HG03108 (cell line): Measurements from ENCODE around the gene PEX12.
"Not testable (repeated sequence)": the region's sequence is repeated elsewhere in the genome, so short reads cannot be mapped to it uniquely, and the experiment has no call there.

Experiments used
- ATAC-seq: cut with Tn5 transposase; IDR thresholded peaks from one replicate; pipeline ENCODE4 v1.9.1; 2021; ENCODE audit warnings: moderate library complexity; ENCODE audit not compliant: unreplicated experiment

Gene PEX12

DNA sequence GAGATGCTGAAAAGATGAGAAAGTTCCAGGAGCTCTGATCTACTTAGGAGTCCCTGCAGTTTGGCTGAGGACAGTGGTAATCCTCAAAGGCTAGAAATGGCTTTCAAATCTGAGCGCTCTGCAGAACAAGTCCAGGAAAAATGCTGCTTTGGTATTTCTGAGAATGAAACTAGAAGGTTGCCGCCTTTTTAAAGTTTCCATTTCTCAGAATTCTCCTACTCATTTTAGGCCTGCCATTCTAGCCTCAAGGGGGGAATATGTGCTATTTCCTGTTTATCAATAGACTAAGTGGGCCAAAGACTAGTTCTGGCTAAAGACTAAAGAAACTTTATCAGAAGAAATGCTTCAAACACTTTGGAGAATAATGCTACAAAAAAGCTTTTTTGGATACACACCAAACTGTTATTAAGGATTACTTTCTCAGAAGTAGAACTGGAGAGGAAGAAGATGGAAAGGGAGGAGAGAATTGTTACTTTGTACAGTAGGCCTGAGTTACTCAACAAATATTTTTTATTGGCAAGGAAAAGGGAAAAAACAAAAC is 40.7 kb downstream of the PEX12 start, which contains the start of gene SLFN12L:
TSS of gene SLFN12L (minus strand) at position 78 of the 541 bp plus-strand sequence. CDS start 15,314 bp downstream, outside the sequence.
- ATAC-seq = no peak

GRCh38 chr17:35536664-35537171 is 41.7 kb downstream of the PEX12 start:
- no peak for ATAC-seq

GRCh38 chr17:35535406-35535805 is 43.0 kb downstream of the PEX12 start:
- not testable (repeated sequence) for ATAC-seq

DNA sequence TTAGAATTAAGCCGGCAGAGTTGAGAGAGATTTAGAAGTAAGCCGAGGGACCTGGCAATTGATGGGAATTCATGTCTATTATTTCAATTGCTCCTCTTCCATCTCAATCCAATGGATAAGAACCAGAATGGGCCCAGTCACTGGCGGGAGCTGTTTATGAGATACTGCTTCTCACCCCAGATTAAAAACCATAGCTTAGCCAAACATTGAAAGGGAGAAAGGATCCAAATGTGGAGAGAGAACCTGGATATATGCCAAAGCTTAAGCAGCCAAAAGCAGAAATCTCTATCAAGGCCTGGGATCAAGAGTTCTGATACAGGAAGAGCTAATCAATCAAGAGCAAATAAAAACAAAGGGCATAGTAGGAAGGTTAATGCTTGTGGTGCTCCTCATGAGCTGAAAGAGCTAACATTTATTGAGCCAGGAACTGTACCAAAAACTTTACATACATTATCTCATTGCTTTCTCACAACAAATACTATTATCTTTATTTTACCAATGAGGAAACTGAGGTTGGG is 43.7 kb downstream of the PEX12 start:
- no peak for ATAC-seq

GRCh38 chr17:35531160-35531559 is 47.2 kb downstream of the PEX12 start:
- no peak for ATAC-seq

- no peak for ATAC-seq
Measured at GRCh38 chr17:35529866-35530265, 48.5 kb downstream of the PEX12 start.

GRCh38 chr17:35529326-35529725 is 49.0 kb downstream of the PEX12 start:
- not testable (repeated sequence) for ATAC-seq
